H9 (cell line): ENCODE results near the gene SNAI1. TPM values are rescaled to one million over a fixed set of nuclear protein-coding genes. Genes with fewer than 3 reads are reported as not detected.

ENCODE experiments used
- DNase-seq: peaks from one replicate; pipeline ENCODE4 v3.0.0-alpha.2; 2017
- H2AFZ ChIP-seq: one replicate; pipeline ENCODE4 v1.6.1; 2013; ENCODE audit warnings: mild to moderate bottlenecking, low read length, control low read depth, moderate library complexity
- H2AK5ac ChIP-seq: 2 replicates; pipeline ENCODE4 v1.6.1; 2013; ENCODE audit warnings: low read length, control low read depth, mixed read lengths; ENCODE audit not compliant: insufficient read length
- H2BK120ac ChIP-seq: one replicate; pipeline ENCODE4 v1.6.1; 2013; ENCODE audit warnings: low read depth, mild to moderate bottlenecking, low read length, control low read depth, inconsistent platforms; ENCODE audit not compliant: poor library complexity, severe bottlenecking
- H2BK12ac ChIP-seq: 2 replicates; pipeline ENCODE4 v1.6.1; 2013; ENCODE audit warnings: low read length, control low read depth, mixed read lengths, low read depth; ENCODE audit not compliant: insufficient read length
- H2BK15ac ChIP-seq: 2 replicates; pipeline ENCODE4 v1.6.1; 2013; ENCODE audit warnings: low read depth, low read length, control low read depth
- H2BK20ac ChIP-seq: one replicate; pipeline ENCODE4 v1.6.1; 2013; ENCODE audit warnings: low read depth, mild to moderate bottlenecking, low read length, control low read depth, inconsistent platforms; ENCODE audit not compliant: poor library complexity, severe bottlenecking
- H2BK5ac ChIP-seq: 2 replicates; pipeline ENCODE4 v1.6.1; 2013; ENCODE audit warnings: low read length, control low read depth, mixed read lengths; ENCODE audit not compliant: insufficient read length
- H3K14ac ChIP-seq: 2 replicates; pipeline ENCODE4 v1.6.1; 2013; ENCODE audit warnings: low read length, control low read depth; ENCODE audit not compliant: insufficient read depth
- H3K18ac ChIP-seq: 2 replicates; pipeline ENCODE4 v1.6.1; 2013; ENCODE audit warnings: low read depth, mild to moderate bottlenecking, mixed read lengths, low read length, control low read depth; ENCODE audit not compliant: insufficient read length
- H3K23ac ChIP-seq: 2 replicates; pipeline ENCODE4 v1.6.1; 2013; ENCODE audit warnings: low read length, control low read depth, mixed read lengths, low read depth; ENCODE audit not compliant: insufficient read length
- H3K23me2 ChIP-seq: 2 replicates; pipeline ENCODE4 v1.6.1; 2013; ENCODE audit warnings: low read depth, mild to moderate bottlenecking, mixed read lengths, low read length, control low read depth; ENCODE audit not compliant: insufficient read length, poor library complexity, severe bottlenecking
- H3K27ac ChIP-seq: 2 replicates; pipeline ENCODE4 v1.5.1; 2013; ENCODE audit warnings: low read length, control low read depth, mixed read lengths, low read depth; ENCODE audit not compliant: insufficient read length
- H3K27me3 ChIP-seq: 2 replicates; pipeline ENCODE4 v1.6.1; 2013; ENCODE audit warnings: low read length, control low read depth, inconsistent platforms; ENCODE audit not compliant: insufficient read depth
- H3K4ac ChIP-seq: 2 replicates; pipeline ENCODE4 v1.6.1; 2013; ENCODE audit warnings: low read depth, mild to moderate bottlenecking, control low read depth, inconsistent platforms, low read length, moderate library complexity
- H3K4me1 ChIP-seq: 2 replicates; pipeline ENCODE4 v1.6.1; 2013; ENCODE audit warnings: low read length, control low read depth, inconsistent platforms; ENCODE audit not compliant: insufficient read depth
- H3K4me2 ChIP-seq: 2 replicates; pipeline ENCODE4 v1.6.1; 2013; ENCODE audit warnings: low read length, control low read depth, mixed read lengths; ENCODE audit not compliant: insufficient read length, insufficient read depth
- H3K56ac ChIP-seq: 2 replicates; pipeline ENCODE4 v1.6.1; 2013; ENCODE audit warnings: low read depth, mild to moderate bottlenecking, mixed read lengths, low read length, control low read depth; ENCODE audit not compliant: insufficient read length
- H3K79me1 ChIP-seq: 2 replicates; pipeline ENCODE4 v1.6.1; 2013; ENCODE audit warnings: low read depth, mild to moderate bottlenecking, moderate library complexity, low read length, control low read depth, inconsistent platforms; ENCODE audit not compliant: insufficient read depth, poor library complexity, severe bottlenecking
- H3K79me2 ChIP-seq: 2 replicates; pipeline ENCODE4 v1.6.1; 2013; ENCODE audit warnings: low read length, control low read depth, inconsistent platforms; ENCODE audit not compliant: insufficient read depth
- H3K9ac ChIP-seq: 2 replicates; pipeline ENCODE4 v1.6.1; 2013; ENCODE audit warnings: low read length, control low read depth, mixed read lengths; ENCODE audit not compliant: insufficient read length; ENCODE audit errors: extremely low read depth
- H3K9me3 ChIP-seq: one replicate; pipeline ENCODE4 v1.6.1; 2013; ENCODE audit warnings: low read depth, low read length, inconsistent platforms; ENCODE audit not compliant: control insufficient read depth
- H3T11ph ChIP-seq: one replicate; pipeline ENCODE4 v1.6.1; 2013; ENCODE audit warnings: mild to moderate bottlenecking, low read length, control low read depth, inconsistent platforms
- H4K20me1 ChIP-seq: one replicate; pipeline ENCODE4 v1.6.1; 2013; ENCODE audit not compliant: control insufficient read depth, insufficient read length, insufficient read depth
- H4K5ac ChIP-seq: 2 replicates; pipeline ENCODE4 v1.6.1; 2013; ENCODE audit warnings: low read depth, mild to moderate bottlenecking, mixed read lengths, low read length, control low read depth; ENCODE audit not compliant: insufficient read length
- H4K8ac ChIP-seq: replicated peaks from 2 replicates; pipeline ENCODE4 v1.6.1; 2013; ENCODE audit warnings: low read length, control low read depth, mixed read lengths, low read depth; ENCODE audit not compliant: insufficient read length
- H4K91ac ChIP-seq: 2 replicates; pipeline ENCODE4 v1.6.1; 2013; ENCODE audit warnings: low read depth, mild to moderate bottlenecking, moderate library complexity, mixed read lengths, low read length, control low read depth; ENCODE audit not compliant: insufficient read length
- H3K27ac Mint-ChIP-seq, 3 experiments: 2 replicates in 2 of 3; 3 replicates in 1 of 3; pipeline ENCODE4 v1.8.0; 2020 to 2021; ENCODE audit warnings: mixed read lengths in 3 of 3, mild to moderate bottlenecking in 1 of 3, moderate library complexity in 1 of 3
- H3K27me3 Mint-ChIP-seq: 2 replicates; pipeline ENCODE4 v1.8.0; 2021; ENCODE audit warnings: low read depth, mild to moderate bottlenecking, moderate library complexity, mixed read lengths
- H3K36me3 Mint-ChIP-seq, 3 experiments: 2 replicates in 2 of 3; 3 replicates in 1 of 3; pipeline ENCODE4 v1.8.0; 2020 to 2021; ENCODE audit warnings: low read depth in 3 of 3, mixed read lengths in 3 of 3; ENCODE audit not compliant: insufficient read depth in 1 of 3
- H3K4me1 Mint-ChIP-seq, 2 experiments: 2 replicates each; pipeline ENCODE4 v1.8.0; 2020; ENCODE audit warnings: mixed read lengths in 2 of 2
- H3K4me3 Mint-ChIP-seq, 2 experiments: 2 replicates in 1 of 2; 3 replicates in 1 of 2; pipeline ENCODE4 v1.8.0; 2020 to 2021; ENCODE audit warnings: mild to moderate bottlenecking in 2 of 2, mixed read lengths in 2 of 2, moderate library complexity in 1 of 2
- H3K9me3 Mint-ChIP-seq, 2 experiments: 2 replicates in 1 of 2; 3 replicates in 1 of 2; pipeline ENCODE4 v1.8.0; 2020; ENCODE audit warnings: mild to moderate bottlenecking in 2 of 2, mixed read lengths in 2 of 2, moderate library complexity in 1 of 2
- WGBS: extraction: QIAGEN DNeasy Blood & Tissue Kit; methylation state at CpG from one replicate; pipeline ENCODE4 v1.1.7; 2013; ENCODE audit warnings: missing lambda C conversion rate, low lambda C conversion rate, mixed read lengths; ENCODE audit not compliant: insufficient read length; ENCODE audit errors: extremely low coverage; 5-methylcytosine and 5-hydroxymethylcytosine counted together
- total RNA-seq: library from RNA; stranded (reverse); gene quantifications from 2 replicates; pipeline ENCODE4 v1.2.1, GENCODE V29; 2021
- TF ChIP-seq, protein P1 (sequence below): fragments of 200-600 bp; sonication (generic); conservative IDR thresholded peaks from 3 replicates; pipeline ENCODE4 v1.8.0; 2021; ENCODE audit warnings: antibody characterized with exemption, mild to moderate bottlenecking

Gene SNAI1
- total RNA-seq, 1 experiment from 2014 or later = 7.0 TPM

DNA sequence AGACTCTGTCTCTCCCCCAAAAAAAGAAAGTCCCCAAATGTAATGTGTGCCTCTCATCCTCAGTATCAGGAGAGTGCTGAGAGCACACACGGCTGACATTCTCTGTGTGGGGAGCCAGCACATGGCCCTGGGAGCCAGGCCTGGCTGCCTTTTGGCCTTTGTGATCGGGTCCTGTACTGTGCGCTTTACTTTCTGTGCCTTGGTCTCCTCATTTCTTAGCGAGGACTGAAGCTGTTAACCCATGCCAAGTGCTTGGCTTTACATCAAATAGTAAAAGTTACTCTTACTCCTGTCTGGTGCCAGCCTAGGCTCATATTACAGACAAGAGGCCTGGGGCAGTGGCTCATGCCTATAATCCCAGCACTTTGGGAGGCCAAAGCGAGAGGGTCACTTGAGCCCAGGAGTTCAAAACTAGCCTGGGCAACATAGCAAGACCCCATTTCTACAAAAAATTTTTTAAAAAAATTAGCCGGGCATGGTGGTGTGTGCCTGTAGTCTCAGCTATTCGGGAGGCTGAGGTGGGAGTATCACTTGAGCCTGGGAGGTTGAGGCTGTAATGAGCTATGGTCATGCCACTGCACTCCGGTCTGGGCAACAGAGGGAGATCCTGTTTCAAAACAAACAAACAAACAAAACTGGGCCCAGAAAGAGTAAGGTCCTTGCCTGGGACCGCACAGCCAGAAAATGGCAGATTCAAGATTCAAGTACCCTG lies 50.3 kb downstream of the SNAI1 start:
- no peaks in the 10 kb centered on the region for H3K27me3 ChIP-seq
- no peaks in the 10 kb centered on the region for H4K20me1 ChIP-seq
- TF ChIP-seq, protein P1, sequence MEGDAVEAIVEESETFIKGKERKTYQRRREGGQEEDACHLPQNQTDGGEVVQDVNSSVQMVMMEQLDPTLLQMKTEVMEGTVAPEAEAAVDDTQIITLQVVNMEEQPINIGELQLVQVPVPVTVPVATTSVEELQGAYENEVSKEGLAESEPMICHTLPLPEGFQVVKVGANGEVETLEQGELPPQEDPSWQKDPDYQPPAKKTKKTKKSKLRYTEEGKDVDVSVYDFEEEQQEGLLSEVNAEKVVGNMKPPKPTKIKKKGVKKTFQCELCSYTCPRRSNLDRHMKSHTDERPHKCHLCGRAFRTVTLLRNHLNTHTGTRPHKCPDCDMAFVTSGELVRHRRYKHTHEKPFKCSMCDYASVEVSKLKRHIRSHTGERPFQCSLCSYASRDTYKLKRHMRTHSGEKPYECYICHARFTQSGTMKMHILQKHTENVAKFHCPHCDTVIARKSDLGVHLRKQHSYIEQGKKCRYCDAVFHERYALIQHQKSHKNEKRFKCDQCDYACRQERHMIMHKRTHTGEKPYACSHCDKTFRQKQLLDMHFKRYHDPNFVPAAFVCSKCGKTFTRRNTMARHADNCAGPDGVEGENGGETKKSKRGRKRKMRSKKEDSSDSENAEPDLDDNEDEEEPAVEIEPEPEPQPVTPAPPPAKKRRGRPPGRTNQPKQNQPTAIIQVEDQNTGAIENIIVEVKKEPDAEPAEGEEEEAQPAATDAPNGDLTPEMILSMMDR = no peak
- no peak overlapping the region for H2BK12ac ChIP-seq
- WGBS = no CpG with 5 or more reads among the region's 9 CpGs
- H3K4ac ChIP-seq = no peak overlapping the region
- no peaks in the 10 kb centered on the region for H3K9me3 ChIP-seq
- H2AFZ ChIP-seq = no peak overlapping the region
- H3K4me1 ChIP-seq = no peaks in the 10 kb centered on the region
- H2BK20ac ChIP-seq = no peak overlapping the region
- H3K4me1 Mint-ChIP-seq = peaks cover 11 to 30% of the 10 kb centered on the region in 2 experiments
- H3K4me3 Mint-ChIP-seq = no peak overlapping the region
- H4K5ac ChIP-seq = no peak overlapping the region
- H3T11ph ChIP-seq = no peak overlapping the region
- no peak for DNase-seq
- H3K79me1 ChIP-seq = no peaks in the 10 kb centered on the region
- no peak overlapping the region for H4K91ac ChIP-seq
- H3K27ac Mint-ChIP-seq = no peak overlapping the region
- no peaks in the 10 kb centered on the region; a peak in 2 of 5 replicates for H3K9me3 Mint-ChIP-seq
- H3K79me2 ChIP-seq = no peaks in the 10 kb centered on the region
- no peak overlapping the region for H3K18ac ChIP-seq
- H4K8ac ChIP-seq = no peak overlapping the region
- H3K27ac ChIP-seq = no peak overlapping the region
- H3K36me3 Mint-ChIP-seq = no peaks in the 10 kb centered on the region
- no peaks in the 10 kb centered on the region; the same call in 1 of the 2 replicates for H3K27me3 Mint-ChIP-seq
- no peak overlapping the region for H2BK120ac ChIP-seq
- H3K56ac ChIP-seq = no peak overlapping the region
- H2BK5ac ChIP-seq = no peak overlapping the region
- H2BK15ac ChIP-seq = no peak overlapping the region
- no peak overlapping the region for H3K14ac ChIP-seq
- no peak overlapping the region for H3K4me2 ChIP-seq
- no peak overlapping the region for H2AK5ac ChIP-seq
- H3K23me2 ChIP-seq = no peaks in the 10 kb centered on the region
- H3K23ac ChIP-seq = no peak overlapping the region
- H3K9ac ChIP-seq = no peak overlapping the region
